HuH-7.5 (cell line): ENCODE data around the gene AIF1.
A peak's percentile ranks its signal among the peaks of the same experiment; 100 is the strongest.

Source experiments
- DNase-seq: peaks from one replicate; pipeline ENCODE4 v3.0.0; 2011; ENCODE audit warnings: low spot score

Gene AIF1

DNA sequence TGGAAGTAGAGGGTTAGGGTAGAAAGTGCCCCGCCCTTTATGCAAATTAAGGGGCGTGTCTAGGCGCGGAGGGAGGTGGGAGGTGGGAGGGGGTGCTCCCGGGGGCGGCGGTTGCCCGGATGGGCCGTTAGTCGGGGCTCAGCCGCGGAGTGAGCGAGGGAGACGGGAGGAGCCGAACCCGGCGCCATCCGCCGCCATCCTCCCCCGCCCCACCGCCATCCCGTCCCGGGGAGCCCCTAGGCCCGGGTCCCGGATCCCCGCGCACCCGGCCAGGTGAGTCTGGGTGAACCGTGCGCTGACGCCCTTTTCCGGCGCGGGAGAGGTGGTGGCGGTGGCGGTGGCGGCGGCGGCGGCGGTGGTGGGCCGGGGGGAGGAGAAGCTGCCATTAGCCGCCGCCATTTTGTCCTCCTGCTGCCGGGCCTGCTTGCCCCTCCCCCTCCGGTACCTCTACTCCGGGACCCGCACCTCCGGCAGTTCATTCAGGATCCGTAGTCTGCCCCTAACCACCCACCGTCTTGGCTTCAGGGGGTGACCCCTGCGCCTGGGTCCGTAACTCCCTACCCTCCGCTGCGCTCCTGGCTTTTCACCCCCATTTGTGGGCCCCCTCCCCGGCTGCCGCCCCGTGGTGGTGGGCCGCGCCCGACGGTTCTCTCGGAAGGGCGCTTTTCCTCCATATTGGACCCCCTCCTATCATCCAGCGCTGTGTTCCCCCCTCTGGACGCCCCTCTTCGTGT, 5.7 kb downstream of the AIF1 start, which contains the start of gene PRRC2A:
Gene PRRC2A, plus strand, starts transcription at position 130 of the 734 bp plus-strand sequence. CDS start 2,075 bp downstream, outside the sequence.
- DNase-seq = peak; percentile 76

GRCh38 chr6:31621320-31621939, 6.4 kb downstream of the AIF1 start:
- DNase-seq = no peak

- no peak for DNase-seq
These were observed 7.0 kb downstream of the AIF1 start for GRCh38 chr6:31621991-31622390.

DNA sequence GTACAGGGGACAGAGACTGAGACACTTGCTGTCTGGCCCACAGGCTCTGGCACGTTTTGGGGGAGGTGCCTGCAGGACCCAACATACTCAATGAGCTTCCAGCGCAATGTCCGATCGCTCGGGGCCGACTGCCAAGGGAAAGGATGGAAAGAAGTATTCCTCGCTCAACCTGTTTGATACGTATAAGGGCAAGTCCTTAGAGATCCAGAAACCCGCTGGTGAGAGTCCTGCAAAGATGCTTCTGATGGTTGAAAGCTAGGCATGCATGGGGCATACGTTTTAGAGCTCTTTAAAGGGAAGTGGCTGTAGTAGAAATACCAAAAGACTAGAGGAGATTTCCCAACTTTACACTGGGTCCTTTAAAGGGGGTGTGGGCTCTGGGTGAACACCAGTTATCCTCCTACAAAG, 7.7 kb downstream of the AIF1 start:
- no peak for DNase-seq

DNA sequence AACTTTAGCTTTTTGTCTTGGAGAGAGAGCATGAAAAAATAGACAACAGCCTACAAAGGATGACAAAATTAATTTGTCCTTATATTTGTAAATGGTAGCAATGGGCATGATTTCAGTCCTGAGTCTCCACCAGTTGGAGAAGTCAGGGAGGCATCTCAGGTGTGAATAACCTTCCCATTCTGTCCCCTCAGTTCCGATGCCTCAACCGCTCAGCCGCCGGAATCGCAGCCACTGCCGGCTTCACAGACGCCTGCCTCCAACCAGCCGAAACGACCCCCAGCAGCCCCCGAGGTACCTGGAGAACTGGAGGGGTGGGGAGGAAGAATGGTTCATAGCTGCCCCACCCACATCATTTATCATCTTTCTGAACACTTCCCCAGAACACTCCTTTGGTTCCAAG, 9.0 kb downstream of the AIF1 start:
- DNase-seq = no peak

DNA sequence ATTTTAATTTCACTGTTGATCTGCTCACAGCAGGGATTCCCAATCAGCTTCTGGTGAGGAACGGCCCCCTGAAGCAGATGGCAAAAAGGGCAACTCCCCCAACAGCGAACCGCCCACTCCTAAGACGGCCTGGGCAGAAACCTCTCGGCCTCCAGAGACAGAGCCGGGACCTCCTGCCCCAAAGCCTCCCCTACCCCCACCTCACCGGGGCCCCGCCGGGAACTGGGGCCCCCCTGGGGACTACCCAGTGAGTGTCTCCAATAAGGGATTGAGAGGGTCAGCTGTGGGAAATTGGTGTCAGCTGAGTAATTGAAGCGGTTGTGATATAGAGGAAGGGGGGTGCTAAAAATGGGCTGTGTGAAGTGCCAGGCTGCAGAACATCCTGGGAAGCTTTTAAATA, 11.9 kb downstream of the AIF1 start:
- DNase-seq = no peak

GRCh38 chr6:31627690-31628287, 12.8 kb downstream of the AIF1 start:
- DNase-seq = no peak

GRCh38 chr6:31629014-31629413, 14.0 kb downstream of the AIF1 start:
- no peak for DNase-seq

DNA sequence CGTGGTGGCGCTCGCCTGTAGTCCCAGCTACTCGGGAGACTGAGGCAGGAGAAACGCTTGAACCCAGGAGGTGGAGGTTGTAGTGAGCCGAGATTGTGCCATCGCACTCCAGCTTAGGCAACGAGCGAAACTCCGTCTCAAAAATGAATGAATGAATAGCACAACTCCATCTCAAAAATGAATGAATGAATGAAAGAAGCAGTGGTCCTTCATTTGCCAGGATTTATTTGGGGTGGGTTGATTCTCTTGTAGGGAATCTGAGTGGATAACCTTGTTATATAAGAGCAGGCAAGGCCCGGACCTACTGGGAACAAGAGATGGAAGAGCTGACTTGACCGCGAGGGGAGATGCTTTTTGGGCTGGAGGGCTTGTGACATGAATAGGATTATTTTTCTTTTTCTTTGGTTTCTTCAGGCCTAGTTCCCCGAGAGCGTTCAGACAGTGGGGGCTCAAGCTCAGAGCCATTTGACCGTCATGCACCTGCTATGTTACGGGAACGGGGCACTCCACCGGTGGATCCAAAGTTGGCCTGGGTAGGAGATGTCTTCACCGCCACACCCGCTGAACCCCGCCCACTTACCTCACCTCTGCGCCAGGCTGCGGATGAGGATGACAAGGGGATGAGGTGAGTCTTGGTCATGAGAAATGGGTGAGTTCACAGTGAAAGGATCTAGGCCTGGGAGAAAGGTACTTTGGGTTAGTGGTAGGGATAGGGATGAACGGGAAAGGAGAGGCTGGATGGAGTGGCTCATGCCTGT, 15.3 kb downstream of the AIF1 start:
- no peak for DNase-seq

GRCh38 chr6:31631209-31631608, 16.2 kb downstream of the AIF1 start:
- DNase-seq = no peak

- no peak for DNase-seq
These were observed 16.7 kb downstream of the AIF1 start for GRCh38 chr6:31631681-31632278.

DNA sequence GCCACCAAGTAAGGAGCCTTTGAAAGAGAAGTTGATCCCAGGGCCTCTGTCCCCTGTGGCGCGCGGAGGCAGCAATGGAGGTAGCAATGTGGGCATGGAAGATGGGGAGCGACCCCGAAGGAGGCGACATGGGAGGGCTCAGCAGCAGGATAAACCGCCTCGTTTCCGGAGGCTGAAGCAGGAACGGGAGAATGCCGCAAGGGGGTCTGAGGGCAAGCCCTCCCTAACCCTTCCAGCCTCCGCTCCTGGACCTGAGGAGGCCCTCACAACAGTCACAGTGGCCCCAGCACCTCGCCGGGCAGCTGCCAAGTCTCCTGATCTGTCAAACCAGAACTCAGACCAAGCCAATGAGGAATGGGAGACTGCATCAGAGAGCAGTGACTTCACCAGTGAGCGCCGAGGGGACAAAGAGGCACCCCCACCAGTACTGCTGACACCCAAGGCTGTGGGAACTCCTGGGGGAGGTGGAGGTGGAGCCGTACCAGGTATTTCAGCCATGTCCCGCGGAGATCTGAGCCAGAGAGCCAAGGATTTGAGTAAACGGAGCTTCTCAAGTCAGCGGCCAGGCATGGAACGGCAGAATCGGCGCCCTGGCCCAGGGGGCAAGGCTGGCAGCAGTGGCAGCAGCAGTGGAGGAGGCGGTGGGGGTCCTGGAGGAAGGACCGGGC, 17.4 kb downstream of the AIF1 start:
- DNase-seq = no peak

DNA sequence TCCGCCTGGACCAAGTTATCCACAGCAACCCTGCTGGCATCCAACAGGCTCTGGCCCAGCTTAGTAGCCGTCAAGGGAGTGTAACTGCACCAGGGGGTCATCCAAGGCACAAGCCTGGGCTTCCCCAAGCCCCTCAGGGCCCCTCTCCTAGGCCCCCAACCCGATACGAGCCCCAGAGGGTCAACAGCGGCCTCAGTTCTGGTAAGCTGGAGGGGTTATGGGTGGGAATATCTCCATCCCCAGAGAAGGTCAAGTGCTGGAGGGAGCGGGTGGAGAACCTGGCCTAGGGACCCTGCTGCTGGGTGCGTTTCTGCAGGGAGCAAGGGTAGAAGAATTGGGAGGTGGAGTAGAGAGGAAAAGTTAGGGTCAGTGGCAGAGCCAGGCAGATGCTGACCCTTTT, 18.4 kb downstream of the AIF1 start:
- no peak for DNase-seq

- no peak for DNase-seq
These were observed 19.1 kb downstream of the AIF1 start for GRCh38 chr6:31634131-31634530.

GRCh38 chr6:31634969-31635575, 20.0 kb downstream of the AIF1 start:
- DNase-seq = no peak

- no peak for DNase-seq
These were observed 21.9 kb downstream of the AIF1 start for GRCh38 chr6:31636698-31637596.

- no peak for DNase-seq
These were observed 24.0 kb downstream of the AIF1 start for GRCh38 chr6:31639043-31639442.

DNA sequence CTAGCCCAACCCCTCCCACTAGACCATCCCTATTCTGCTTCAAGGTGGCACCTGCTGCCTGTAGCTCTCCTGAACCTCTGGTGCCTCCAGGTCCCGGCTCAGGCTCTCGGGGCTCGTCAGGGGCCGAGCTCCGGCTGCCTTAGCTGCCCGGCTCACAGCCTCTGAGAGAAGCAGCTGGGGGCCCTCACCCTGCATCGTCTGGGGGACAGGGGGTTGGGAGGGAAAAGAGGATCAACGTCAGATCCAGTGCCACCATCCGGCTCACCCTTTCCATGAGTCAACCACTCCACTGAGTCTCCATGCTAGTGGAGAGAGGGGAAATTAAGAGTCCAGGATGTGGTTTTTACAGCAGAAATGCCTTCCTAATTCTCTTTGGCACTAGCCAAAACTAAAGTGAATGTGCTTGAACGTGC, 24.4 kb downstream of the AIF1 start:
- DNase-seq = no peak

DNA sequence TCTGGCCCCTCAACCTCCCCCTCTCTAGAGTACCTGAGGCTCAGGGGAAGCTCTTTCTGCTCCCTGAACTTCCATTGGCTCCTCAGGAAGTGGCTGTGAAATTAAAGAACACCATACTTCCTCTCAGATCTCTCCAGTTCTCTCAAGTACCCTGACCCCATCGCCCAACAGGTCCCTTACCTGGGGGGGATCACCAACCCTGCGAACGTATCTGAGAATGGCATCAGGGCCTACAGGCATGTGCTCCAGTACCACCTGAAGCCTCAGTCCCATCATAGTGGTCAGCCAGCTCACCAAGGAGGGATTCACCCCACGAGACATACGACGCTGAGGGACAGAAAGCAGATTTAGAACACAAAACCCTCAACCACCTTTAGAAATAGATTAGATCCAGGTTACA, 25.6 kb downstream of the AIF1 start:
- DNase-seq = no peak

DNA sequence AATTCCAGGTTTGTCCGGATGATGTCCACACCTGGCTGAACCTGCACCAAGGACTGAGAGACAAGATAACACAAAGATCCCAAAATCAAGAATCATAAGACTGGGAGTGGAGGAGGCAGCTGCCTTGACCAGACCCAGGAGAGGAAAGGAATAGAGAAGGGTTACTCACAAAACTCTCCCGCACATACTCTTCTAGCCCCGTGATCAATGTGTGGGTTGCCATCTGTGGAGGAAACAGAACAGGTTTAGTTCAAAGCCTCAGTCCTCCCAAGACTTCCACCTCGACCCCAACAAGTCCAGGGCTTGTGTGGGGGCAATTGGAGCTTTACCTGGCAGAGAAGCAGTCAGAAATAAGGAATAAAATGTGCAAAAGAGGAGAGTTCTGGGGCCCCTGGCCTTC, 26.3 kb downstream of the AIF1 start:
- DNase-seq = no peak
